GM19351 (cell line): ENCODE data around the gene FADS1.
A peak's percentile ranks its signal among the peaks of the same experiment; 100 is the strongest.

ENCODE experiments used
- ATAC-seq: cut with Tn5 transposase; IDR thresholded peaks from one replicate; pipeline ENCODE4 v1.9.1; 2021; ENCODE audit warnings: mild to moderate bottlenecking, moderate library complexity; ENCODE audit not compliant: unreplicated experiment

The FADS1 gene

GRCh38 chr11:61827571-61828378, 11.0 kb upstream of the FADS1 start, which contains the start of gene FADS2:
Gene FADS2, plus strand, starts transcription at chr11:61828300. Its CDS starts 91 bp downstream, at chr11:61828391.
- ATAC-seq = peak; percentile 77

DNA sequence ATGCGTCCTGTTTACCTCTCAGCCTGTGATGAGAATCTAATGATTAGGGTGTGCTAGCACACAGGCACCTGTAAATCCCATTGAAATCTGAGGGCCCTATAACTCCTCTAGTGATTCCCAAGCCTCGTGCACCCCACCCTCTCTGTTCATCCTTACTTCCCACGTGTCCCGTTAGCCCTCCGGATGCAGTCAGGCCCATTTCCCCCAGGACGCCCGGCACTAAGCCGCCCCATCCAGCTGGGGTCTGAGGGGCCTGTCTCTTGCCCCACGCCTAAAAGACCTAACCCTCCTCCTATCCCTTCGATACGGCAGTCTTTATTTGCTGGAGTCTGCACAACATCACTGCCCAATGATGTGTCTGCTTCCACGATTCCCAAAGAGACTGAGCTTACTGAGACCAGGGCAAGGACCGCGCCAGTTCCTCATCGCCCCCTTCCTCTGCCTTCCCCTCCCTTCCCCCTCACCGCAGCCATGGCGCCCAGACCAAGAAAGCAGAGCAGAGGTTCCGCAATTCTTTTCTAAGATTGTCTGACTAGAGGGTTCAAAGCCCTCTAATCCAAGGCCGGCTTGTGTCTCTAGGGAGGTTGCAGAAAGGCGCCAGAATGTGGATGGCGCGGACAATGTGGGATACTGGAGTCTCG, 10.2 kb upstream of the FADS1 start:
- ATAC-seq = peak; percentile 5

DNA sequence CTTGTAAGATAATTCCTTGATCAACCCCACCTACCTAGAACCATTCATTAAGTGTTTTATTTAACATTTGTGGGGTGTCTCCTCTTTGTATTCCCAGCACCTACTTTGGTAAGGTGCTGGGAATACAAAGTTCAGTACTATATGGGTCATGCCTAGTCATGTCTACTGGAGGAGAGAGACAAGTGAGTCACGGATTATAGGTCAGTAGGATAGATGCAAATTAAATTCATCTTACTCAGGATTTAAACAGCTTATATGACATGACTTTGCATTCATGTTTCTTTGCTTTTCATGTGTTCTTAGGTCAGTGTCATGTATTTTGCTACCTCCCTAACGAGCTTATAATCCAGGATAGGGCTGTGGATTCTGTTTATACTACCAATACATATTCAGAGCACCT, 3.4 kb upstream of the FADS1 start:
- ATAC-seq = no peak

GRCh38 chr11:61817471-61818202, 834 bp upstream of the FADS1 start:
- ATAC-seq = no peak

DNA sequence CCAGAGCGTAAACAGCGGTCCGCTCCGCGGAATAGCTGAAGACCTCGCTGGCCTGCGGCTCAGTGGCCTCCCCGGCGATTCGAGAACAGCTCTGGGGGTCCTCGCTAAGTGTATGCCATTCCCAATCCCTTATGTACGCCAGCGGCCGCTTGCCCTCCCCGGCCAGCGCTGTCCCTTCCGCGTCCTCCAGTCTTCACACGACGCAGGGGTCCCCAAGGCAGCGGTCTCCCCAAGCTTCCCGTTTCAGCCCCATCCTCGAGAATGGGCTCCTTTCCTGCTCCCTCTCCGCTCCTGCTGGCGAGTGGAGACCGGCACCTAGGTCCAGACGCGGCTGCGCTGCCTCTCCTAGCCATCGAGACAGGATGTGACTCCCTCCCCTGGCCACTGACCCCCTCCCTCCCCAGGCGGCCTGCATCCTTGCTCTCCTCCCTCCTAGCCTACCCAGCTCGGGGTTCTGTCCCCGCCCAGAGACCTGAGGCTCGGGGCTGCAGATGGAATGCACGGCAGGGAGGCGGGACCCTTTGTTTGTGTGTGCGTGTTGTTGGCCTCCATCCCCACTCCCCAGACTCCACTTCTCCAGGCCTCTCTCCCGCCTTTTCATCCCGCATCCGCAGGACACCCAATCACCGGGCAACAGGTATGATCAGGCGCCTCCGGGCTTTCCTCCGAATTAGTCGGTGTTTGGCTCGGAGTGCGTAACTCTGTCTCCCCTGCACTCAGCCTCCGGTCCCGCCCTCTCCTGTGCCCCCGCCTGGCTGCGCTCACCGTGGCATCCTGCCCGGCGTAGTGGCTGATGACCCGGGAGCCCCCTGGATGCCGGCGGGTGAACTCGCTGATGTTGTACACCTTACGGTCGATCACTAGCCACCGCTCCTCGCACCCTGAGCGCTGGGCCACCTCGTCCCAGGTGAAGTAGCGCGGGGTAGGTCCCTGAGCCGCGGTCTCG, 740 bp downstream of the FADS1 start:
- ATAC-seq = peak; percentile 29

- peak; percentile 49 for ATAC-seq
These were observed 1.6 kb downstream of the FADS1 start for GRCh38 chr11:61814958-61815789.

DNA sequence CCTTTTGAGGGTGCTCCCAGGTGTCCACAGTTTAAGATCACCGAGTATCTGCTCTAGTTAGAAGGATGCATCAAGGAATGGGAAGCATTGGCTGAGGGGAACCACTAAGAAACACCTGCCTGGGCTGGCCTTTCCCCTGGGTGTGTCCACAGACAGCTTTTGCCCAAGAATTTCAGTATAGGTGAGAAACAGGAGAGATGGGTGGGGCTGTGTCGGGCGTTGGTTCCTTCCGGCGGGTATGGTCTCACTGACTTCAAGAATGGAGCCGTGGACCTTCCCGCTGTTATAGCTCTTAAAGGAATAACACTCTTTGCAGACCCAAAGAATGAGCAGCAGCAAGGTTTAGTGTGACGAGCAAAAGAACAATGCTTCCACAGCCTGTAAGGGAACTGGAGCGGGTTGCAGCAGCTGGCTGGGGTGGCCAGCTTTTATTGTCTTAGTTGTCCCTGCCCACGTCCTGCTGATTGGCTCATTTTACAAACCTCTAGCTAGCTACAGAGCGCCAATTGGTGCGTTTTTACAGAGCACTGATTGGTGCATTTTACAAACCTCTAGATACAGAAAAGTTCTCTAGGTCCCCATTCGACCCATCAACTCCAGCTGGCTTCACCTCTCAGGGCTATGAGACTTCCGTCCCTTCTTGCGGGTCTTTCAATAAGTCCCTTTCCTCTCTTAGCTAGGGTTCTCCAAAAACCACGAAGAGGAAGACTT, 2.4 kb downstream of the FADS1 start:
- no peak for ATAC-seq

DNA sequence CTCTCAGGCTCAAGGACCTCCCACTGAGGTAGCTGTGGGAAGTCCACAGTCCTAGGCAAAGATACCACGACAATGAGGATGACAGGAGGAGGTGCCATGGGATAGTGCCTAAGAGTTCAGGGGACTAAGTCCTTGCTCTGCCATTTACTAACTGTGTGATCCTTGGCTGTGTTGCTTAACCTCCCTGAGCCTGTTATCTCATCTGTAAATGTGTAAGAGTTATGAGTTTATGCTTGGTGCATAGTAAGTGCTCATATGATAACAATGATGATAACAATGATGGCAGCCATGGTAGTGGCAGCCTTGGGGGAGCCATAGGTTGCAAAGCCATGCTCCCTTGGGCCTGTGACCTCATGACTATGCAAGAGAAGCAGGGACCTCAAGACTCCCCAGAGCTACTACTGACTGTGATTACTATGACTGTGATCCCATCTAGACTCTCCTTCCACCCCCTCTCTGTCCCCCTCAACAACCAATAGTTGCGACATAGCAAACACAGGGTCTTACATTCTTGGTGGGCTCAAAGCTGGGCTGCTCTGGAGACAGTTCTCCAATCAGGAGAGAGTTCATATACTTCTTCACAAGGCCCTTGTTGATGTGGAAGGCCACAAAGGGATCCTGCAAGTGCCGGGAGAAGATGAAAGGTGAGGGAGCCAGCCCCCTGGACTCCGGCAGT, 3.9 kb downstream of the FADS1 start:
- no peak for ATAC-seq

- ATAC-seq = no peak
These were observed 5.0 kb downstream of the FADS1 start for GRCh38 chr11:61811831-61812230.

DNA sequence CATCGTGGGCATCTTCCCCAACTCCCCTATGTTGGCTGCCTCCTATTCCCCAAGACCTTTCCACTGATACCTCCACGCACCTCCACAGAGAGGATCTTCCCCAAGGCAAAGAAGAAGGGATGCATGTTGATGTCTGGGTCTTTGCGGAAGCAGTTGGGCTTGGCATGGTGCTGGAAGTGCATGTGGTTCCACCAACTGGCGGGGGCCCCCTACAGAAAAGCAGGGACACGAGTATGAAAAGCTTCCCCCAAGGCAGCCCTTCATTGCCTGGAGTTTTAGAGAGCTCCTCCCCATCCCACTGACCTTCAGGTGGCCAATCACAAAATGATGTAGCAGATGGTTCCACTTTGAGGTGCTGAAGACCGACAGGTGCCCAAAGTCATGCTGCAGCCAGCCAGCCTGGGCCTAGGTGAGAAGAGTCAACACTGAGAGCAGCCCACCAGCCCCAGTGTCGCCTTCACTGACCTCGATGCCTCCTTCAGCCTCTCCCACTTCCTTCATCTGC, 6.1 kb downstream of the FADS1 start:
- no peak for ATAC-seq

DNA sequence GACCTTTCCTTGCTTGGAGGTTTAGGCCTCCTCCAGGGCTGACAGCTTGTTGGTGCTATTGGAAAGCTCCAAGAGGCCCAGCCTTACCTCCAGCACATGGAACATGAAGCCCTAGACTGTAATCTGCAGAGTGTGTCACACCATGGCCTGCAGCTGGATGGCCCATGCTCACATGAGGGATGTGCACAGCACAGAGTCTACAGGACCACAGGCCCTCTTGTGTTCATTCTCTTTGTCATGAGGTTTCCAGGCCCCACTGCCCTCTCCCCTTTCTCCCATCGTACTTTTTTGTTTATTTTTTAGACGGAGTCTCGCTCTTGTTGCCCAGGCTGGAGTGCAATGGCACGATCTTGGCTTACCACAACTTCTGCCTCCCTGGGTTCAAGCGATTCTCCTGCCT, 10.0 kb downstream of the FADS1 start:
- ATAC-seq = no peak

DNA sequence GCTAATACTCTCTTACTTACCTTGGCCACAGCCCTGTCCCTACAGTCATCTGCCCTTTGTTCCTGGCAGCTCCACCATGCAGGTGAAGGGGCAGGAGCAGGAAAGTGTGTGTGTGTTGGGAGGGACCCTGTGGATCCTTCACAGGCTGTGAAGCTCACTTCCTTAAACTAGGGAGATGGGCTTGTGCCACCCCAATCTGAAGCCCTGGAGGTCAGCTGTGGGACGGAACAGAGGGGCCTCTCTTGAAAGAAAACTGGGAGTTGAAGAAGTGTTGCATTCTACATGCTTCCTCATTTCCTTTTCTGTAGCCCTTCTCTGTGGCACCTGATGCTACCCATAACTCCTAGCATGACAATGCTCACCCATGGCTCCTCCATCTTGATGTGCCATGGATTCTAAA, 11.7 kb downstream of the FADS1 start:
- no peak for ATAC-seq

GRCh38 chr11:61803889-61804647, 12.7 kb downstream of the FADS1 start:
- ATAC-seq = no peak

DNA sequence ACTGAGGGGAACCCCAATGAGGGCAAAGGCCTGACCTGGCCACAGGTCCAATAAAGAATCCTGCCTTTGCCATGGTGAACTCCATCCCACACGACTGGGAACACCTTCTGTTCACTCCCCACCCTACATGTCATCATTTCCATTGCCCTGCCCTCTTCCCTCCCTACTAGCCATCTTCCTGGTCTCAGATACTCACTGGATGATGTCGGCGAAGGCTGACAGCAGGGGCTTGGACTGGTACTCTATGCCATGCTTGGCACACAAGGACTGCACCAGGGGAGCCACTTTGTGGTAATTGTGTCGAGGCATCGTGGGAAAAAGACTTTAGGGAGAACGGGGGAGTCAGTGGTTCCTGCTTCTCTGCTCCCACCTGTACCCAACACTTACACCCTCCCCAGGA, 14.2 kb downstream of the FADS1 start:
- no peak for ATAC-seq

DNA sequence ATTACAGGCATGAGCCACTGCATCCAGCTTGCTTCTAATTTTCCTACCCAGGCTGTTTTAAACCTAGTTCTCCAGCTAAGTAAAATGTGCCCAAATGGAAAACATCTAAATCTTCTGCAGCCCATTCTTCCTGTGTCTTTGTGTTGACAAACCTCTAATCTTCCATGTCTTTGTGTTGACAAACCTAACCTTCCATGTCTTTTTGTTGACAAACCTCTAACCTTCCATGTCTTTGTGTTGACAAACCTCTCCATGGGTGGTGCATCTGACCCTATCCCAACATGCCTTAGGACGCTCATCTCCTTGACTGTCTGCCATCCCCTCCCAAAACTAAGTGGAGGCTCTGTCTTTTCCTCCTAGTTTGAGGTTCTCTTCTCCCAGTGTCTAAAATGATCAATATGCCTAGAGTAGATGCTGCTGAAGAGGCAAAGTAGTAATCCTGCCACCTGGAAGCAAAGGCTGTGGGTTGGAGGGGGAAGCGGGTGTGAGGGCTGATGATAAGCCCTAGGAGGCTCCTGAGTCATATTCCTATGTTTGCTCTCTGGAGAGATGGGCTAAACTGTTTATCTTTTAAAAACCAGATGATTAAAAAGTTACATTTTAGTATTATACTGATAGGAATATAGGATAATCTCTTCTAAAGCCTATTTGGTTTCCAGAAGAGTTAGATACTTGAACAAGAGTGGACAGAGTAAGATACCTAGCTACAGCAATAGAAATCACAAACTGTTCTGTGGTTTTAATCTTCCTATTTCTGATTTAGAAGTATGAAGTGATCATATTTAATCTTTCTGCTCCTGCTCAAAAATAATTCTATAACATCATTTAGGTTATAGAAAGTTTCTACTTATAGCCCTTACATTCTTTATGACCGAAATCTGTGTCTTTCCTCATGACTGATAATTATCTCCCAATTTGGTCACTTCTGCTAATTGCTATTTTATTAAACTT, 16.2 kb downstream of the FADS1 start:
- ATAC-seq = no peak

DNA sequence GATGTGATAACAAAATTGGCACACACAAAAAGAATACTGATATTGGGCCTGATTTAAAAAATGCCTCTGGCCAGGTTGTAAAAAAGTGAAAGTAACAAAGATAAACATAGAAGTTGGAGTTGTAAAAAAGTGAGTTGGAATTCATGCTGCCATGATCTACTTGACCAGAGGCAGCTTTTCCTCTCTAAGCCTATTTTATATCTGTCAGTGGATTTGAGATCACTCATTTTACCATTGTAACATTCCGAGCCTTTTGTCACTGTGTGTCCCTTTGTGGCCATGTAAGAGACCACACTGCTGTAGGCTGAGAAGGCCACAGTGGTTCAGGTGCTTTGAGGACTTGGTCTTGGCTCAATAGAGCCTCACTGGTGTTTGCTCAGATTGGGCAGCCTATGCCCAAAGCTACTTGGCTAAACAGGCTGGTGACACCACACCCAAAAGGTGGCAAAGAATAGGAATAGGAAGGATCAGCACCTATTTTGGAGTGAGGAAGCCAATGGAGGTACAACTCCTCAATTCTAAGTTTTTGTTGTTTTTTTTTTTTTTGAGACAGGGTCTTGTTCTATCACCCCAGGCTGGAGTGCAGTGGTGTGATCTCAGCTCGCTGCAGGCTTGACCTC, 17.0 kb downstream of the FADS1 start:
- ATAC-seq = no peak
